GM10847 (cell line): Measurements from ENCODE around the gene KLF13.

Experiments used
- POLR2A ChIP-seq: IDR thresholded peaks from 2 replicates; pipeline ENCODE4 v1.6.1; 2011; ENCODE audit not compliant: insufficient read length; ENCODE audit errors: extremely low read depth

The KLF13 gene

GRCh38 chr15:31408724-31409123, 82.1 kb downstream of the KLF13 start:
- TF ChIP-seq POLR2A, result no peak

- no peak for TF ChIP-seq POLR2A
Measured at GRCh38 chr15:31409171-31409570, 82.5 kb downstream of the KLF13 start.

GRCh38 chr15:31412824-31413223, 86.2 kb downstream of the KLF13 start:
- TF ChIP-seq POLR2A, result no peak

GRCh38 chr15:31415201-31415600, 88.6 kb downstream of the KLF13 start:
- TF ChIP-seq POLR2A, result no peak

GRCh38 chr15:31419820-31420219, 93.2 kb downstream of the KLF13 start:
- TF ChIP-seq POLR2A, result no peak

- TF ChIP-seq POLR2A, result no peak
Measured at GRCh38 chr15:31427411-31427810, 100.8 kb downstream of the KLF13 start.
